Glomerular endothelial cell (primary cell): ENCODE results near the gene ATP5F1D. TPM values are rescaled to one million over a fixed set of nuclear protein-coding genes. Genes with fewer than 3 reads are reported as not detected.

Source experiments
- DNase-seq: peaks from one replicate; pipeline ENCODE4 v3.0.0-alpha.2; 2011; ENCODE audit warnings: low read depth, low spot score; ENCODE audit errors: extremely low read depth
- total RNA-seq: library from RNA; depleted of rRNA; stranded (reverse); fragments of >200 nt; gene quantifications from 2 replicates; pipeline ENCODE4 v1.2.3, GENCODE V29; 2015

Gene ATP5F1D
- total RNA-seq, 1 donor from 2014 or later = 95.6 TPM

GRCh38 chr19:1290196-1290702, 48.7 kb downstream of the ATP5F1D start:
- DNase-seq = no peak

- no peak for DNase-seq
Measured at GRCh38 chr19:1290703-1291651, 49.4 kb downstream of the ATP5F1D start.

GRCh38 chr19:1291761-1292418, 50.3 kb downstream of the ATP5F1D start:
- DNase-seq = no peak

- DNase-seq = no peak
Measured at GRCh38 chr19:1292419-1293151, 51.0 kb downstream of the ATP5F1D start.

GRCh38 chr19:1293782-1294604, 52.4 kb downstream of the ATP5F1D start:
- no peak for DNase-seq

Other genes with a start within 250 kb of the ATP5F1D start
- 8.3 and 12.4 TPM in 2 replicates for gene GRIN3B, start 241.3 kb upstream of the ATP5F1D start, total RNA-seq
- 167 and 260 TPM in 2 replicates for gene TMEM259, start 220.6 kb upstream of the ATP5F1D start, total RNA-seq
- not detected in 2 replicates for gene RNU6-2, start 220.2 kb upstream of the ATP5F1D start, total RNA-seq
- gene CNN2, start 215.1 kb upstream of the ATP5F1D start, total RNA-seq = 271 and 285 TPM in 2 replicates
- 11.8 and 13.3 TPM in 2 replicates for gene ABCA7, start 201.6 kb upstream of the ATP5F1D start, total RNA-seq
- 23.0 and 27.0 TPM in 2 replicates for gene ARHGAP45, start 174.6 kb upstream of the ATP5F1D start, total RNA-seq
- 329 and 336 TPM in 2 replicates for gene POLR2E, start 146.4 kb upstream of the ATP5F1D start, total RNA-seq
- gene GPX4, start 137.8 kb upstream of the ATP5F1D start, total RNA-seq = 752 and 944 TPM in 2 replicates
- 53.8 and 76.3 TPM in 2 replicates for gene SBNO2, start 67.5 kb upstream of the ATP5F1D start, total RNA-seq
- 61.8 and 77.7 TPM in 2 replicates for gene STK11, start 36.0 kb upstream of the ATP5F1D start, total RNA-seq
- 9.8 and 13.9 TPM in 2 replicates for gene CBARP, start 3.7 kb upstream of the ATP5F1D start, total RNA-seq
- gene MIDN, start 6.8 kb downstream of the ATP5F1D start, total RNA-seq = 43.0 and 78.7 TPM in 2 replicates
- 182 and 231 TPM in 2 replicates for gene CIRBP, start 27.6 kb downstream of the ATP5F1D start, total RNA-seq
- gene FAM174C, start 33.8 kb downstream of the ATP5F1D start, total RNA-seq = 66.3 and 96.6 TPM in 2 replicates
- gene EFNA2, start 44.1 kb downstream of the ATP5F1D start, total RNA-seq = 2.6 and 4.8 TPM in 2 replicates
- 159 and 165 TPM in 2 replicates for gene NDUFS7, start 142.2 kb downstream of the ATP5F1D start, total RNA-seq
- gene GAMT, start 159.8 kb downstream of the ATP5F1D start, total RNA-seq = 32.1 and 63.5 TPM in 2 replicates
- 61.5 and 74.9 TPM in 2 replicates for gene DAZAP1, start 165.8 kb downstream of the ATP5F1D start, total RNA-seq
- 2,523 and 3,135 TPM in 2 replicates for gene RPS15, start 196.6 kb downstream of the ATP5F1D start, total RNA-seq
- gene APC2, start 208.4 kb downstream of the ATP5F1D start, total RNA-seq = 0.05 and 0.47 TPM in 2 replicates
- gene C19orf25, start 237.5 kb downstream of the ATP5F1D start, total RNA-seq = 36.0 and 41.9 TPM in 2 replicates
- 3.7 and 5.0 TPM in 2 replicates for gene PCSK4, start 248.6 kb downstream of the ATP5F1D start, total RNA-seq
- 4.3 and 4.4 TPM in 2 replicates for gene REEP6, start 249.4 kb downstream of the ATP5F1D start, total RNA-seq